H9 (cell line): ENCODE results near the gene ATP2B2. TPM values are rescaled to one million over a fixed set of nuclear protein-coding genes. Genes with fewer than 3 reads are reported as not detected.

ENCODE experiments used
- DNase-seq: peaks from one replicate; pipeline ENCODE4 v3.0.0-alpha.2; 2017
- H2AFZ ChIP-seq: one replicate; pipeline ENCODE4 v1.6.1; 2013; ENCODE audit warnings: mild to moderate bottlenecking, low read length, control low read depth, moderate library complexity
- H2AK5ac ChIP-seq: 2 replicates; pipeline ENCODE4 v1.6.1; 2013; ENCODE audit warnings: low read length, control low read depth, mixed read lengths; ENCODE audit not compliant: insufficient read length
- H2BK120ac ChIP-seq: one replicate; pipeline ENCODE4 v1.6.1; 2013; ENCODE audit warnings: low read depth, mild to moderate bottlenecking, low read length, control low read depth, inconsistent platforms; ENCODE audit not compliant: poor library complexity, severe bottlenecking
- H2BK12ac ChIP-seq: 2 replicates; pipeline ENCODE4 v1.6.1; 2013; ENCODE audit warnings: low read length, control low read depth, mixed read lengths, low read depth; ENCODE audit not compliant: insufficient read length
- H2BK15ac ChIP-seq: 2 replicates; pipeline ENCODE4 v1.6.1; 2013; ENCODE audit warnings: low read depth, low read length, control low read depth
- H2BK20ac ChIP-seq: one replicate; pipeline ENCODE4 v1.6.1; 2013; ENCODE audit warnings: low read depth, mild to moderate bottlenecking, low read length, control low read depth, inconsistent platforms; ENCODE audit not compliant: poor library complexity, severe bottlenecking
- H2BK5ac ChIP-seq: 2 replicates; pipeline ENCODE4 v1.6.1; 2013; ENCODE audit warnings: low read length, control low read depth, mixed read lengths; ENCODE audit not compliant: insufficient read length
- H3K14ac ChIP-seq: 2 replicates; pipeline ENCODE4 v1.6.1; 2013; ENCODE audit warnings: low read length, control low read depth; ENCODE audit not compliant: insufficient read depth
- H3K18ac ChIP-seq: 2 replicates; pipeline ENCODE4 v1.6.1; 2013; ENCODE audit warnings: low read depth, mild to moderate bottlenecking, mixed read lengths, low read length, control low read depth; ENCODE audit not compliant: insufficient read length
- H3K23ac ChIP-seq: 2 replicates; pipeline ENCODE4 v1.6.1; 2013; ENCODE audit warnings: low read length, control low read depth, mixed read lengths, low read depth; ENCODE audit not compliant: insufficient read length
- H3K23me2 ChIP-seq: 2 replicates; pipeline ENCODE4 v1.6.1; 2013; ENCODE audit warnings: low read depth, mild to moderate bottlenecking, mixed read lengths, low read length, control low read depth; ENCODE audit not compliant: insufficient read length, poor library complexity, severe bottlenecking
- H3K27ac ChIP-seq: 2 replicates; pipeline ENCODE4 v1.5.1; 2013; ENCODE audit warnings: low read length, control low read depth, mixed read lengths, low read depth; ENCODE audit not compliant: insufficient read length
- H3K27me3 ChIP-seq: 2 replicates; pipeline ENCODE4 v1.6.1; 2013; ENCODE audit warnings: low read length, control low read depth, inconsistent platforms; ENCODE audit not compliant: insufficient read depth
- H3K4ac ChIP-seq: 2 replicates; pipeline ENCODE4 v1.6.1; 2013; ENCODE audit warnings: low read depth, mild to moderate bottlenecking, control low read depth, inconsistent platforms, low read length, moderate library complexity
- H3K4me1 ChIP-seq: 2 replicates; pipeline ENCODE4 v1.6.1; 2013; ENCODE audit warnings: low read length, control low read depth, inconsistent platforms; ENCODE audit not compliant: insufficient read depth
- H3K4me2 ChIP-seq: 2 replicates; pipeline ENCODE4 v1.6.1; 2013; ENCODE audit warnings: low read length, control low read depth, mixed read lengths; ENCODE audit not compliant: insufficient read length, insufficient read depth
- H3K56ac ChIP-seq: 2 replicates; pipeline ENCODE4 v1.6.1; 2013; ENCODE audit warnings: low read depth, mild to moderate bottlenecking, mixed read lengths, low read length, control low read depth; ENCODE audit not compliant: insufficient read length
- H3K79me1 ChIP-seq: 2 replicates; pipeline ENCODE4 v1.6.1; 2013; ENCODE audit warnings: low read depth, mild to moderate bottlenecking, moderate library complexity, low read length, control low read depth, inconsistent platforms; ENCODE audit not compliant: insufficient read depth, poor library complexity, severe bottlenecking
- H3K79me2 ChIP-seq: 2 replicates; pipeline ENCODE4 v1.6.1; 2013; ENCODE audit warnings: low read length, control low read depth, inconsistent platforms; ENCODE audit not compliant: insufficient read depth
- H3K9ac ChIP-seq: 2 replicates; pipeline ENCODE4 v1.6.1; 2013; ENCODE audit warnings: low read length, control low read depth, mixed read lengths; ENCODE audit not compliant: insufficient read length; ENCODE audit errors: extremely low read depth
- H3K9me3 ChIP-seq: one replicate; pipeline ENCODE4 v1.6.1; 2013; ENCODE audit warnings: low read depth, low read length, inconsistent platforms; ENCODE audit not compliant: control insufficient read depth
- H3T11ph ChIP-seq: one replicate; pipeline ENCODE4 v1.6.1; 2013; ENCODE audit warnings: mild to moderate bottlenecking, low read length, control low read depth, inconsistent platforms
- H4K20me1 ChIP-seq: one replicate; pipeline ENCODE4 v1.6.1; 2013; ENCODE audit not compliant: control insufficient read depth, insufficient read length, insufficient read depth
- H4K5ac ChIP-seq: 2 replicates; pipeline ENCODE4 v1.6.1; 2013; ENCODE audit warnings: low read depth, mild to moderate bottlenecking, mixed read lengths, low read length, control low read depth; ENCODE audit not compliant: insufficient read length
- H4K8ac ChIP-seq: replicated peaks from 2 replicates; pipeline ENCODE4 v1.6.1; 2013; ENCODE audit warnings: low read length, control low read depth, mixed read lengths, low read depth; ENCODE audit not compliant: insufficient read length
- H4K91ac ChIP-seq: 2 replicates; pipeline ENCODE4 v1.6.1; 2013; ENCODE audit warnings: low read depth, mild to moderate bottlenecking, moderate library complexity, mixed read lengths, low read length, control low read depth; ENCODE audit not compliant: insufficient read length
- H3K27ac Mint-ChIP-seq, 3 experiments: 2 replicates in 2 of 3; 3 replicates in 1 of 3; pipeline ENCODE4 v1.8.0; 2020 to 2021; ENCODE audit warnings: mixed read lengths in 3 of 3, mild to moderate bottlenecking in 1 of 3, moderate library complexity in 1 of 3
- H3K27me3 Mint-ChIP-seq: 2 replicates; pipeline ENCODE4 v1.8.0; 2021; ENCODE audit warnings: low read depth, mild to moderate bottlenecking, moderate library complexity, mixed read lengths
- H3K36me3 Mint-ChIP-seq, 3 experiments: 2 replicates in 2 of 3; 3 replicates in 1 of 3; pipeline ENCODE4 v1.8.0; 2020 to 2021; ENCODE audit warnings: low read depth in 3 of 3, mixed read lengths in 3 of 3; ENCODE audit not compliant: insufficient read depth in 1 of 3
- H3K4me1 Mint-ChIP-seq, 2 experiments: 2 replicates each; pipeline ENCODE4 v1.8.0; 2020; ENCODE audit warnings: mixed read lengths in 2 of 2
- H3K4me3 Mint-ChIP-seq, 2 experiments: 2 replicates in 1 of 2; 3 replicates in 1 of 2; pipeline ENCODE4 v1.8.0; 2020 to 2021; ENCODE audit warnings: mild to moderate bottlenecking in 2 of 2, mixed read lengths in 2 of 2, moderate library complexity in 1 of 2
- H3K9me3 Mint-ChIP-seq, 2 experiments: 2 replicates in 1 of 2; 3 replicates in 1 of 2; pipeline ENCODE4 v1.8.0; 2020; ENCODE audit warnings: mild to moderate bottlenecking in 2 of 2, mixed read lengths in 2 of 2, moderate library complexity in 1 of 2
- WGBS: extraction: QIAGEN DNeasy Blood & Tissue Kit; methylation state at CpG from one replicate; pipeline ENCODE4 v1.1.7; 2013; ENCODE audit warnings: missing lambda C conversion rate, low lambda C conversion rate, mixed read lengths; ENCODE audit not compliant: insufficient read length; ENCODE audit errors: extremely low coverage; 5-methylcytosine and 5-hydroxymethylcytosine counted together
- total RNA-seq: library from RNA; stranded (reverse); gene quantifications from 2 replicates; pipeline ENCODE4 v1.2.1, GENCODE V29; 2021
- TF ChIP-seq, protein P1 (sequence below): fragments of 200-600 bp; sonication (generic); conservative IDR thresholded peaks from 3 replicates; pipeline ENCODE4 v1.8.0; 2021; ENCODE audit warnings: antibody characterized with exemption, mild to moderate bottlenecking

ATP2B2 gene
- total RNA-seq, 1 experiment from 2014 or later: 0.33 TPM

GRCh38 chr3:10527295-10528001 lies 22.1 kb upstream of the ATP2B2 start:
- Histone ChIP-seq H3K4ac (no peak overlapping the region), H3K18ac (no peak overlapping the region), H3K23me2 (no peaks in the 10 kb centered on the region), H3K79me2 (no peaks in the 10 kb centered on the region), H3K79me1 (no peaks in the 10 kb centered on the region), H4K5ac (no peak overlapping the region), H2AFZ (no peak overlapping the region), H4K8ac (no peak overlapping the region), H3K27me3 (no peaks in the 10 kb centered on the region), H2BK15ac (no peak overlapping the region), H3T11ph (no peak overlapping the region), H3K9me3 (no peaks in the 10 kb centered on the region), H4K91ac (no peak overlapping the region), H2BK20ac (no peak overlapping the region), H4K20me1 (no peaks in the 10 kb centered on the region), H2BK120ac (no peak overlapping the region), H3K9ac (no peak overlapping the region), H3K56ac (no peak overlapping the region), H2AK5ac (no peak overlapping the region), H2BK5ac (no peak overlapping the region), H3K23ac (no peak overlapping the region), H2BK12ac (no peak overlapping the region), H3K27ac (no peak overlapping the region), H3K4me1 (no peaks in the 10 kb centered on the region), H3K14ac (no peak overlapping the region), H3K4me2 (no peak overlapping the region)
- no peak for DNase-seq
- H3K4me1 Mint-ChIP-seq: no peaks in the 10 kb centered on the region
- no peaks in the 10 kb centered on the region for H3K36me3 Mint-ChIP-seq
- no CpG with 5 or more reads among the region's 13 CpGs for WGBS
- peaks cover 14% of the 10 kb centered on the region for H3K27me3 Mint-ChIP-seq
- H3K9me3 Mint-ChIP-seq: no peaks in the 10 kb centered on the region
- no peak overlapping the region for H3K4me3 Mint-ChIP-seq
- TF ChIP-seq, protein P1, sequence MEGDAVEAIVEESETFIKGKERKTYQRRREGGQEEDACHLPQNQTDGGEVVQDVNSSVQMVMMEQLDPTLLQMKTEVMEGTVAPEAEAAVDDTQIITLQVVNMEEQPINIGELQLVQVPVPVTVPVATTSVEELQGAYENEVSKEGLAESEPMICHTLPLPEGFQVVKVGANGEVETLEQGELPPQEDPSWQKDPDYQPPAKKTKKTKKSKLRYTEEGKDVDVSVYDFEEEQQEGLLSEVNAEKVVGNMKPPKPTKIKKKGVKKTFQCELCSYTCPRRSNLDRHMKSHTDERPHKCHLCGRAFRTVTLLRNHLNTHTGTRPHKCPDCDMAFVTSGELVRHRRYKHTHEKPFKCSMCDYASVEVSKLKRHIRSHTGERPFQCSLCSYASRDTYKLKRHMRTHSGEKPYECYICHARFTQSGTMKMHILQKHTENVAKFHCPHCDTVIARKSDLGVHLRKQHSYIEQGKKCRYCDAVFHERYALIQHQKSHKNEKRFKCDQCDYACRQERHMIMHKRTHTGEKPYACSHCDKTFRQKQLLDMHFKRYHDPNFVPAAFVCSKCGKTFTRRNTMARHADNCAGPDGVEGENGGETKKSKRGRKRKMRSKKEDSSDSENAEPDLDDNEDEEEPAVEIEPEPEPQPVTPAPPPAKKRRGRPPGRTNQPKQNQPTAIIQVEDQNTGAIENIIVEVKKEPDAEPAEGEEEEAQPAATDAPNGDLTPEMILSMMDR: no peak; the same call in 2 of the 3 replicates
- no peak overlapping the region; a peak in 1 of 7 replicates for H3K27ac Mint-ChIP-seq
